Measurements from ENCODE around the gene RPL7L1. TPM values are rescaled to one million over a fixed set of nuclear protein-coding genes. Genes with fewer than 3 reads are reported as not detected.

The RPL7L1 gene
- total and polyA plus RNA-seq, 2 of the 13 experiments (the other 11 are each of a cell fraction or from before 2014, with no cell fraction given) = 51.6 to 179 TPM

DNA sequence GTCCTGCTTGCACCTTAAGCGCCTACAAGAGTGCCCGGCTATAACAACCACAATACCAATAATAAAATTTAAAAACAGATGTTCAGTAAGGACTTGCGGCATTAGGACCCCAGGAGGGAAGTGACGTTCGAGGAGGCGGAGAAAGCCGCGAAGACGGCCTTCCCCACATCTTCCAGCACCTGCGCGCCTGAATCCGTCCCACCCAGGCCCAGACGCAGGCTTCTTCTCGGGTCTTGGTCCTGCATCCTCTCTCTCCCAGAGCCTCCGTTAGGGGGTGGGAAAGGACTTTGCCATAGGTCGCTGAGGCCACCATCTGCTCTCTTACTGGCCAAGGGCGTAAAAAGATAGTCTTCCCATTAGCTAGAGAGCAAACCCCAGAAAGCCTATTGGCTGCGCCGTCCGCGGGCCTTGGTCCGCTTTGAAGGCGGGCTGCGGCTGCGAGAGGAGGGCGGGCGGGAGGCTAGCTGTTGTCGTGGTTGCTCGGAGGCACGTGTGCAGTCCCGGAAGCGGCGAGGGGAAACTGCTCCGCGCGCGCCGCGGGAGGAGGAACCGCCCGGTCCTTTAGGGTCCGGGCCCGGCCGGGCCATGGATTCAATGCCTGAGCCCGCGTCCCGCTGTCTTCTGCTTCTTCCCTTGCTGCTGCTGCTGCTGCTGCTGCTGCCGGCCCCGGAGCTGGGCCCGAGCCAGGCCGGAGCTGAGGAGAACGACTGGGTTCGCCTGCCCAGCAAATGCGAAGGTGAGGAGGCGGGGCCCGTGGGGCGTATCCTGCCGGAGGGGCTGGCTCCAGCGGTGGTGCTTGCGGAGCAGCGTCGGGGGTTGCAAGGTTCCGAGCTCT, 49.8 kb downstream of the RPL7L1 start, which contains the start of gene CNPY3 (continued):
- TF ChIP-seq NFE2L1 (CRISPR knock-in tag; IDR thresholded peaks at IDR 0.05; ENCODE audit: borderline replicate concordance) = peak; percentile 69; the same call in 1 of the 2 replicates
- TF ChIP-seq ISL2 (CRISPR knock-in tag; IDR thresholded peaks at IDR 0.05) = peak; percentile 83
- TF ChIP-seq KAT7 (CRISPR knock-in tag; IDR thresholded peaks at IDR 0.05; ENCODE audit: borderline replicate concordance) = 0 out of 2 replicates have a peak, but pooled peaks have one; percentile 95
- TF ChIP-seq FOXA1 (IDR thresholded peaks at IDR 0.05) = no peak
- TF ChIP-seq FOXA1 (CRISPR knock-in tag; IDR thresholded peaks at IDR 0.05) = peak; percentile 18; the same call in 1 of the 2 replicates
- TF ChIP-seq MIER2 (CRISPR knock-in tag; IDR thresholded peaks at IDR 0.05) = no peak; the same call in 1 of the 2 replicates
- peak; percentile 91 for TF ChIP-seq FOXK1 (CRISPR knock-in tag; IDR thresholded peaks at IDR 0.05; ENCODE audit: borderline replicate concordance, low read depth)
- TF ChIP-seq ZNF747 (CRISPR knock-in tag; IDR thresholded peaks at IDR 0.05; ENCODE audit: borderline replicate concordance) = peak; percentile 91
- peak; percentile 5; the same call in 1 of the 2 replicates for TF ChIP-seq ZNF629 (CRISPR knock-in tag; conservative IDR thresholded peaks at IDR 0.05)
- peak in 1 of 2 experiments; percentile 98; a peak in 2 of 4 replicates for TF ChIP-seq KLF16 (CRISPR knock-in tag; IDR thresholded peaks at IDR 0.05)
- no peak for TF ChIP-seq ZNF260 (CRISPR knock-in tag; IDR thresholded peaks at IDR 0.05; ENCODE audit: borderline replicate concordance, low read depth)
- TF ChIP-seq AGO1 (IDR thresholded peaks at IDR 0.05; ENCODE audit: low read depth, low read length, poor library complexity, severe bottlenecking) = peak; percentile 59
- TF ChIP-seq ZNF33A (CRISPR knock-in tag; IDR thresholded peaks at IDR 0.05; ENCODE audit: borderline replicate concordance) = 0 out of 2 replicates have a peak, but pooled peaks have one; percentile 60
- TF ChIP-seq JARID2 (CRISPR knock-in tag; IDR thresholded peaks at IDR 0.05; ENCODE audit: insufficient replicate concordance) = peak; percentile 75
- TF ChIP-seq MLLT10 (CRISPR knock-in tag; IDR thresholded peaks at IDR 0.05) = no peak
- TF ChIP-seq ZNF124 (CRISPR knock-in tag; IDR thresholded peaks at IDR 0.05) = peak; percentile 97
- TF ChIP-seq ZNF138 (CRISPR knock-in tag; IDR thresholded peaks at IDR 0.05; ENCODE audit: low read depth) = peak; percentile 88; the same call in 1 of the 2 replicates
- TF ChIP-seq ZNF564 (CRISPR knock-in tag; IDR thresholded peaks at IDR 0.05) = peak; percentile 98
- TF ChIP-seq, protein P1, sequence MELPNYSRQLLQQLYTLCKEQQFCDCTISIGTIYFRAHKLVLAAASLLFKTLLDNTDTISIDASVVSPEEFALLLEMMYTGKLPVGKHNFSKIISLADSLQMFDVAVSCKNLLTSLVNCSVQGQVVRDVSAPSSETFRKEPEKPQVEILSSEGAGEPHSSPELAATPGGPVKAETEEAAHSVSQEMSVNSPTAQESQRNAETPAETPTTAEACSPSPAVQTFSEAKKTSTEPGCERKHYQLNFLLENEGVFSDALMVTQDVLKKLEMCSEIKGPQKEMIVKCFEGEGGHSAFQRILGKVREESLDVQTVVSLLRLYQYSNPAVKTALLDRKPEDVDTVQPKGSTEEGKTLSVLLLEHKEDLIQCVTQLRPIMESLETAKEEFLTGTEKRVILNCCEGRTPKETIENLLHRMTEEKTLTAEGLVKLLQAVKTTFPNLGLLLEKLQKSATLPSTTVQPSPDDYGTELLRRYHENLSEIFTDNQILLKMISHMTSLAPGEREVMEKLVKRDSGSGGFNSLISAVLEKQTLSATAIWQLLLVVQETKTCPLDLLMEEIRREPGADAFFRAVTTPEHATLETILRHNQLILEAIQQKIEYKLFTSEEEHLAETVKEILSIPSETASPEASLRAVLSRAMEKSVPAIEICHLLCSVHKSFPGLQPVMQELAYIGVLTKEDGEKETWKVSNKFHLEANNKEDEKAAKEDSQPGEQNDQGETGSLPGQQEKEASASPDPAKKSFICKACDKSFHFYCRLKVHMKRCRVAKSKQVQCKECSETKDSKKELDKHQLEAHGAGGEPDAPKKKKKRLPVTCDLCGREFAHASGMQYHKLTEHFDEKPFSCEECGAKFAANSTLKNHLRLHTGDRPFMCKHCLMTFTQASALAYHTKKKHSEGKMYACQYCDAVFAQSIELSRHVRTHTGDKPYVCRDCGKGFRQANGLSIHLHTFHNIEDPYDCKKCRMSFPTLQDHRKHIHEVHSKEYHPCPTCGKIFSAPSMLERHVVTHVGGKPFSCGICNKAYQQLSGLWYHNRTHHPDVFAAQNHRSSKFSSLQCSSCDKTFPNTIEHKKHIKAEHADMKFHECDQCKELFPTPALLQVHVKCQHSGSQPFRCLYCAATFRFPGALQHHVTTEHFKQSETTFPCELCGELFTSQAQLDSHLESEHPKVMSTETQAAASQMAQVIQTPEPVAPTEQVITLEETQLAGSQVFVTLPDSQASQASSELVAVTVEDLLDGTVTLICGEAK (IDR thresholded peaks at IDR 0.05) = 0 out of 2 replicates have a peak, but pooled peaks have one; percentile 39
- TF ChIP-seq, protein P1 (CRISPR knock-in tag; IDR thresholded peaks at IDR 0.05) = peak; percentile 93
- peak; percentile 99 for TF ChIP-seq NFKB2 (CRISPR knock-in tag; IDR thresholded peaks at IDR 0.05; ENCODE audit: borderline replicate concordance)
- TF ChIP-seq ZNF44 (CRISPR knock-in tag; IDR thresholded peaks at IDR 0.05) = peak; percentile 96
